Fibroblast of the aortic adventitia (primary cell): ENCODE results near the gene ACTR1A. TPM values are rescaled to one million over a fixed set of nuclear protein-coding genes. Genes with fewer than 3 reads are reported as not detected.

Source experiments
- DNase-seq: peaks from one replicate; pipeline ENCODE4 v3.0.0-alpha.2; 2010; ENCODE audit warnings: low read depth
- H3K4me3 ChIP-seq: 2 replicates; pipeline ENCODE4 v1.5.1; 2011; ENCODE audit warnings: low read depth, mild to moderate bottlenecking, control low read depth, low read length, moderate library complexity
- total RNA-seq: library from RNA; depleted of rRNA; stranded (reverse); fragments of >200 nt; gene quantifications from 2 replicates; pipeline ENCODE4 v1.2.3, GENCODE V29; 2012; ENCODE audit warnings: low replicate concordance
- TF ChIP-seq, protein P1 (sequence below): IDR thresholded peaks from 2 replicates; pipeline ENCODE4 v1.5.1; 2011; ENCODE audit warnings: mild to moderate bottlenecking, low read length, control low read depth, inconsistent platforms; ENCODE audit not compliant: insufficient read depth

The ACTR1A gene
- total RNA-seq, 1 donor: 105 TPM

- H3K4me3 ChIP-seq: no peak overlapping the region
- DNase-seq: no peak
- TF ChIP-seq, protein P1, sequence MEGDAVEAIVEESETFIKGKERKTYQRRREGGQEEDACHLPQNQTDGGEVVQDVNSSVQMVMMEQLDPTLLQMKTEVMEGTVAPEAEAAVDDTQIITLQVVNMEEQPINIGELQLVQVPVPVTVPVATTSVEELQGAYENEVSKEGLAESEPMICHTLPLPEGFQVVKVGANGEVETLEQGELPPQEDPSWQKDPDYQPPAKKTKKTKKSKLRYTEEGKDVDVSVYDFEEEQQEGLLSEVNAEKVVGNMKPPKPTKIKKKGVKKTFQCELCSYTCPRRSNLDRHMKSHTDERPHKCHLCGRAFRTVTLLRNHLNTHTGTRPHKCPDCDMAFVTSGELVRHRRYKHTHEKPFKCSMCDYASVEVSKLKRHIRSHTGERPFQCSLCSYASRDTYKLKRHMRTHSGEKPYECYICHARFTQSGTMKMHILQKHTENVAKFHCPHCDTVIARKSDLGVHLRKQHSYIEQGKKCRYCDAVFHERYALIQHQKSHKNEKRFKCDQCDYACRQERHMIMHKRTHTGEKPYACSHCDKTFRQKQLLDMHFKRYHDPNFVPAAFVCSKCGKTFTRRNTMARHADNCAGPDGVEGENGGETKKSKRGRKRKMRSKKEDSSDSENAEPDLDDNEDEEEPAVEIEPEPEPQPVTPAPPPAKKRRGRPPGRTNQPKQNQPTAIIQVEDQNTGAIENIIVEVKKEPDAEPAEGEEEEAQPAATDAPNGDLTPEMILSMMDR: no peak
Measured at GRCh38 chr10:102534333-102534732, 31.8 kb upstream of the ACTR1A start.

- DNase-seq: no peak
- H3K4me3 ChIP-seq: no peak overlapping the region
- TF ChIP-seq, protein P1: no peak
Measured at GRCh38 chr10:102527546-102527945, 25.0 kb upstream of the ACTR1A start.

GRCh38 chr10:102524746-102525145 lies 22.2 kb upstream of the ACTR1A start:
- TF ChIP-seq, protein P1: no peak
- DNase-seq: no peak
- no peak overlapping the region for H3K4me3 ChIP-seq

DNA sequence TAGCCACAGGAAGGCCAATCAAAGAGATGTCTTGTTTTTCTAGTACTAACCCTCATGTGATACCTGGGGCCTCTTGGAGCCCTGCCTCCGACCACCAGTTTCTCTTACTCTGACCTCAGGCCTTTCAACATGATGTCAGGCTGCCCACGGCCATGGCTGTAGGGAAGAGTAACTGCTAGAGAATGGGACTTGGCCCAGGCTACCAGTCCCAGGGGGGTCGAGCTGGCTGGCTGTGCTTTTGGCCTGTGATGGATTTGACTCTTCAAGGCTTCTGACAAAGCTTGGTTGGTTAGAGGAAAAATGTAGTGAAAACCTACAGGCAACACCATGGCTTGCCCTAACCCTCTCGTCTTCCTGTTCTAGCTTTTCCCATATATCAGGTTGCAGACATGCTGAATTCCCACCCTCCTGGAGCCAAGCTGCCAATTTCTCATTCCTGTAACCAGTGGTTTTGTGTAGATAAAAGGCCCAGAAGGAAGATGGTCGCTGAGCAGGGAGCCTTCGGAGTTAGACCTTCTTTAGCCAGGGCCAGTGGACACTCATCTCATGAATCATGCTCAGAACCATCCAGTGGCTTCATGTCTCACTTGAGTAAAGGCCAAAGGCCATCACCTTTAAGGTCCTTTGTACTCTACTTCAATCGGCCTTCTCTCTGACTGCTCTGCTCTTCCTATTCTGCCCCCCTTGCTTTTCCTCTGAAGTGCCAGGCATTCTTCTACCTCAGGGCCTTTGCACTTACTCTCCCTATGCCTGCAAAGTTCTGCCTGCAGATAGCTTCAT lies 20.9 kb upstream of the ACTR1A start:
- DNase-seq: peak; percentile 92
- H3K4me3 ChIP-seq: no peak overlapping the region
- TF ChIP-seq, protein P1: no peak

GRCh38 chr10:102522874-102523249 lies 20.4 kb upstream of the ACTR1A start:
- TF ChIP-seq, protein P1: no peak
- DNase-seq: no peak
- H3K4me3 ChIP-seq: no peak overlapping the region

- TF ChIP-seq, protein P1: no peak
- H3K4me3 ChIP-seq: no peak overlapping the region
- DNase-seq: peak; percentile 76
Measured at GRCh38 chr10:102519246-102519825, 16.8 kb upstream of the ACTR1A start.

GRCh38 chr10:102517553-102517952 lies 15.0 kb upstream of the ACTR1A start:
- DNase-seq: peak; percentile 49
- TF ChIP-seq, protein P1: peak; percentile 3
- H3K4me3 ChIP-seq: no peak overlapping the region
